Measurements from ENCODE around the gene SPO11.

DNA sequence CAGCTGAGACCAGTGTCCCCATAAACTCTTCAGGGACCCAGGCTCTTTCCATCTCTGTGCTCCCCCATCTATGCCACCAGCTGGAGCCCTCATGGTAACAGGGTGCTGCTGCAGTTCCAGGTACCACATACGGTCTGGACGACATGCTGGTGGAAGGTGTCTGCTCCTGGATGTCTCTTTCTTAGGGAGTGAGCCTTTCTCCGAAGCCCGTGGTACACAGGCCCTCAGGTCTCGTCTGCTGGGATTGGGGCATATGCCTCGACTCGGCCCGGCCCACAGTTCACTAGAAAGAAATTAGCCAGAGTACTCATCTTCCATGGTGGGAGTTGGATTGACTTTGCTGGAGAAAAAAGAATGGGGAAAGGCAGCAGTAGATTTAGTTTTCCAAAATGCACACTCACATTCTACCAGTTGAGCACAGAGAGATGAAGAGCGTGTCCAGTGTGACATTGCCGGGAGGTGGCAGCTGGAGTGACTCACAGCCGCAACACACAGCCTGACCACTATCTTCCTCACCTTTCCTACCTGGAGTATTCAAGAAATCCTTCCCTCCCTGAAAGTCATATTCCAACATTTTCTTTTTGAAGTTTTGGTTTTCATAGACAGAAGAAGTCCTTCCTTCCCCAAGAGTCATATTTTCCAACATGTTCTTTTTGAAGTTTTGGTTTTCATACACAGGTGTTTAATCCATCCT is 18.6 kb upstream of the SPO11 start:
- TF ChIP-seq, protein P1, sequence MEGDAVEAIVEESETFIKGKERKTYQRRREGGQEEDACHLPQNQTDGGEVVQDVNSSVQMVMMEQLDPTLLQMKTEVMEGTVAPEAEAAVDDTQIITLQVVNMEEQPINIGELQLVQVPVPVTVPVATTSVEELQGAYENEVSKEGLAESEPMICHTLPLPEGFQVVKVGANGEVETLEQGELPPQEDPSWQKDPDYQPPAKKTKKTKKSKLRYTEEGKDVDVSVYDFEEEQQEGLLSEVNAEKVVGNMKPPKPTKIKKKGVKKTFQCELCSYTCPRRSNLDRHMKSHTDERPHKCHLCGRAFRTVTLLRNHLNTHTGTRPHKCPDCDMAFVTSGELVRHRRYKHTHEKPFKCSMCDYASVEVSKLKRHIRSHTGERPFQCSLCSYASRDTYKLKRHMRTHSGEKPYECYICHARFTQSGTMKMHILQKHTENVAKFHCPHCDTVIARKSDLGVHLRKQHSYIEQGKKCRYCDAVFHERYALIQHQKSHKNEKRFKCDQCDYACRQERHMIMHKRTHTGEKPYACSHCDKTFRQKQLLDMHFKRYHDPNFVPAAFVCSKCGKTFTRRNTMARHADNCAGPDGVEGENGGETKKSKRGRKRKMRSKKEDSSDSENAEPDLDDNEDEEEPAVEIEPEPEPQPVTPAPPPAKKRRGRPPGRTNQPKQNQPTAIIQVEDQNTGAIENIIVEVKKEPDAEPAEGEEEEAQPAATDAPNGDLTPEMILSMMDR (IDR thresholded peaks at IDR 0.05; ENCODE audit: low read depth, low read length), result no peak
- no peak for TF ChIP-seq EZH2phosphoT487 (IDR thresholded peaks at IDR 0.05; ENCODE audit: low read depth)
